Common myeloid progenitor, CD34-positive (primary cell): Measurements from ENCODE around the gene IFT88.
A peak's percentile ranks its signal among the peaks of the same experiment; 100 is the strongest.

Experiments used
- CTCF ChIA-PET: fragments of 350-600 bp; sonication (Branson Sonifier 250); formaldehyde crosslinking; loops from one replicate; lab custom pipeline; 2021; ENCODE audit warnings: antibody characterized with exemption; lab: Charles Lee
- POLR2A ChIA-PET: fragments of 350-600 bp; sonication (Branson Sonifier 250); formaldehyde crosslinking; loops from one replicate; lab custom pipeline; 2021; ENCODE audit warnings: antibody characterized with exemption; lab: Charles Lee
- DNase-seq, 3 donors: peaks; one replicate each; pipeline versions ENCODE4 v3.0.0 to v3.0.0-alpha.2; 2013
- H3K27ac ChIP-seq, 2 experiments: 1 replicate in 1 of 2; 2 replicates in 1 of 2; pipeline ENCODE4 v1.7.0; 2013; ENCODE audit warnings: inconsistent platforms in 2 of 2, low read length in 2 of 2, mild to moderate bottlenecking in 2 of 2, low read depth in 1 of 2, moderate library complexity in 1 of 2; ENCODE audit not compliant: severe bottlenecking in 2 of 2, insufficient read depth in 1 of 2, poor library complexity in 1 of 2
- H3K27me3 ChIP-seq, 5 experiments: replicated peaks in 2 of 5; 1 replicate in 3 of 5; 2 replicates in 2 of 5; pipeline versions ENCODE4 v1.6.1 to v1.7.0; 2013; ENCODE audit warnings: low read length in 4 of 5, mild to moderate bottlenecking in 2 of 5, moderate library complexity in 2 of 5, inconsistent platforms in 1 of 5; ENCODE audit not compliant: insufficient read depth in 5 of 5, control insufficient read depth in 4 of 5
- H3K36me3 ChIP-seq, 4 experiments: 1 replicate in 2 of 4; 2 replicates in 2 of 4; pipeline versions ENCODE4 v1.6.1 to v1.7.0; 2013; ENCODE audit warnings: low read length in 3 of 4, control low read depth in 1 of 4, mild to moderate bottlenecking in 1 of 4; ENCODE audit not compliant: control insufficient read depth in 4 of 4, insufficient read depth in 4 of 4
- H3K4me1 ChIP-seq, 4 experiments: 1 replicate in 3 of 4; 2 replicates in 1 of 4; pipeline versions ENCODE4 v1.6.1 to v1.7.1; 2013; ENCODE audit warnings: low read length in 3 of 4, mild to moderate bottlenecking in 3 of 4, control low read depth in 1 of 4, inconsistent platforms in 1 of 4, moderate library complexity in 1 of 4; ENCODE audit not compliant: control insufficient read depth in 4 of 4, insufficient read depth in 4 of 4; ENCODE audit errors: control extremely low read depth in 1 of 4
- H3K4me3 ChIP-seq, 7 experiments: 1 replicate in 4 of 7; 2 replicates in 3 of 7; pipeline versions ENCODE4 v1.5.1 to v1.7.0; 2013; ENCODE audit warnings: mild to moderate bottlenecking in 7 of 7, low read length in 6 of 7, moderate library complexity in 6 of 7, inconsistent platforms in 2 of 7, low read depth in 2 of 7, control low read depth in 1 of 7; ENCODE audit not compliant: insufficient read depth in 4 of 7, control insufficient read depth in 1 of 7; ENCODE audit errors: extremely low read depth in 1 of 7
- H3K9me3 ChIP-seq, 5 experiments: 1 replicate in 4 of 5; 2 replicates in 1 of 5; pipeline versions ENCODE4 v1.6.1 to v1.7.1; 2013; ENCODE audit warnings: low read length in 4 of 5, mild to moderate bottlenecking in 2 of 5, inconsistent platforms in 1 of 5, low read depth in 1 of 5, moderate library complexity in 1 of 5; ENCODE audit not compliant: control insufficient read depth in 4 of 5, insufficient read depth in 2 of 5; ENCODE audit errors: control extremely low read depth in 1 of 5
- WGBS: methylation state at CpG from one replicate; pipeline ENCODE4 v1.1.5; 2013; ENCODE audit not compliant: insufficient coverage; 5-methylcytosine and 5-hydroxymethylcytosine counted together

Gene IFT88

DNA sequence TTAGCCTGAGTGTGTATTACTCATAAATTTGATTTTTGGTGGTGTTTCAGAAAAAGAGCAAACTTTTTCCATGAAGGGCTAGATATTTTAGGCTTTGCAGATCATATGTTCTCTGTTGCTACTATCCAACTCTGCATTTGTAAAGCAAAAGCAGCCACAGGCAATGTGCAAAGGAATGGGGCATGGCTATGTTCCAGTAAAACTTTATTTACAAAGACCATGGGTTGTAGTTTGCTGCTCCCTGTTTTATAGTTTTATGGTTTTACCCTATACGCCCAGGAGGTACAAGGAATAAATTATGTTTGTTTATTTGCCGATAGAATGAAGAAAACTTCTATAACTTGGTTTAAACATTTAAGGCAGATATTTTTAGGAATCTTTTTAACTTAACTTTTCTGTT is 23.6 kb downstream of the IFT88 start:
- no peak for DNase-seq
- ChIA-PET POLR2A (no interaction called here), CTCF (no interaction called here)
- Histone ChIP-seq H3K27me3 (no peaks in the 10 kb centered on the region), H3K9me3 (peaks cover 0 to 12% (median under 1%) of the 10 kb centered on the region in 5 experiments), H3K4me3 (no peak overlapping the region), H3K36me3 (peaks cover 0 to 14% (median 4%) of the 10 kb centered on the region in 4 experiments), H3K4me1 (no peaks in the 10 kb centered on the region), H3K27ac (no peak overlapping the region)
- WGBS, result no CpG with 5 or more reads among the region's 2 CpGs

- no peak overlapping the region for H3K27ac ChIP-seq
- ChIA-PET CTCF (interaction anchor here (1.0 kb wide), 1 partner anchor 101 kb away, joined by 3 read pairs; no protein-coding TSS in a partner anchor), POLR2A (no interaction called here)
- no CpG with 5 or more reads among the region's 4 CpGs for WGBS
- H3K27me3 ChIP-seq, result no peaks in the 10 kb centered on the region
- H3K4me1 ChIP-seq, result no peaks in the 10 kb centered on the region
- DNase-seq, result no peak
- H3K36me3 ChIP-seq, result peaks cover 0 to 5% (median 4%) of the 10 kb centered on the region in 4 experiments
- H3K4me3 ChIP-seq, result no peak overlapping the region
- no peaks in the 10 kb centered on the region for H3K9me3 ChIP-seq
These were observed 25.6 kb downstream of the IFT88 start for GRCh38 chr13:20592606-20593005.

- no peak for DNase-seq
- ChIA-PET POLR2A (no interaction called here), CTCF (no interaction called here)
- WGBS, result 93% methylated on average over 2 of the region's 2 CpGs
- Histone ChIP-seq H3K9me3 (no peaks in the 10 kb centered on the region), H3K36me3 (peaks cover 2 to 4% (median 3%) of the 10 kb centered on the region in 4 experiments), H3K27me3 (no peaks in the 10 kb centered on the region), H3K4me1 (no peaks in the 10 kb centered on the region), H3K4me3 (no peak overlapping the region), H3K27ac (no peak overlapping the region)
These were observed 27.3 kb downstream of the IFT88 start for GRCh38 chr13:20594280-20594679.

GRCh38 chr13:20607015-20607414 is 40.1 kb downstream of the IFT88 start:
- Histone ChIP-seq H3K4me3 (no peak overlapping the region), H3K36me3 (peaks cover 4 to 38% (median 14%) of the 10 kb centered on the region in 4 experiments), H3K27me3 (no peaks in the 10 kb centered on the region), H3K9me3 (no peaks in the 10 kb centered on the region), H3K27ac (no peak overlapping the region), H3K4me1 (no peaks in the 10 kb centered on the region)
- 94% methylated on average over 15 of the region's 15 CpGs for WGBS
- ChIA-PET CTCF (interaction anchor here (0.5 kb wide), 1 partner anchor 214 kb away, joined by 3 read pairs; no protein-coding TSS in a partner anchor), POLR2A (no interaction called here)
- DNase-seq, result no peak

DNA sequence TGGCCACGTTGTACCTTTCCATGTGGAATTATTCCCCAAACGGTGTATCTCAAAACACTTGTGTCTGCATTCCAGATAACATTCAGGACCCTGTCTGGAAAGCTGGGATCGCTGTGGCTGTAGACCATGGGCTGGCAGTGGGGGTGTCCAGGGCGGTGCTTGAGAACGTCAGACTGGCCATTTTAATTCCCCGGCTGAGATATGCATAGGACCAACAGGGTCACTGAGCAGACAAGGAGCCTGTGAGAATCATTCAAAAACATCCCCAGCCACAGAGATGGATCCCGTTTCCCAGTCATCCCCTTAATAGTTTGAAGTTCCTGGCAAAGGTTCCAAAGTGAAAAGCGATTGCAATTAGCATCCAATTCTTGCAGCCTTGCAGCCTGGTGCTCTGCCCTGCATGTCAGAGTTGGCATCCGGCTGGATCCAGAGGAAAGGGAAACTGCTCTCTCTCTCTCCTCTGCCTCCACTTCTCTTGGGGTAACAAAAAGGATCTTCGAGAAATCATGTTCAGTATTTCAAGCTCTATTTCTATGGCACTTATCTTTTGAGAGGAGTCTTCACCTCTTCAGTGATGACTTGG is 41.6 kb downstream of the IFT88 start:
- ChIA-PET CTCF (no interaction called here), POLR2A (no interaction called here)
- DNase-seq, result no peak
- H3K4me3 ChIP-seq, result no peak overlapping the region
- no peak overlapping the region for H3K27ac ChIP-seq
- H3K4me1 ChIP-seq, result no peaks in the 10 kb centered on the region
- H3K9me3 ChIP-seq, result no peaks in the 10 kb centered on the region
- H3K27me3 ChIP-seq, result no peaks in the 10 kb centered on the region
- H3K36me3 ChIP-seq, result peaks cover 4 to 32% (median 12%) of the 10 kb centered on the region in 4 experiments
- 95% methylated on average over 8 of the region's 10 CpGs for WGBS

DNA sequence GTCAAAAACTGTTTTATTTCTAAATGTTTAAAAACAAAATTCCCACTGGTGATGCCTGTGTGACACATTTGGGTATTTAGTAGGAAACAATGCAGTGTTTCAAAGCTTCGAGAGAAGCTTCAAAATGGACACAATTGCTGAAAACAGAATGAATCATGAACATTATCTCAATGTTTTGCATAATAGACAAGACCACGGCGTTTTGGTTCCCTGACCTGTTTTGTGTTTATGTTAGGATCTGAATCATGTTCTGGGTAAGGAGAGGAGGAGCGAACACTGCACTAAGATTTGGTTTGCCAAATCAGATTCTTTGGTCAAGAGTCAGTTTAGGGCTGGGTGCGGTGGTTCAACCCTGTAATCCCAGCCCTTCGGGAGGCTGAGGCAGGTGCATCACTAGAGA is 42.2 kb downstream of the IFT88 start:
- ChIA-PET POLR2A (no interaction called here), CTCF (no interaction called here)
- Histone ChIP-seq H3K4me3 (no peak overlapping the region), H3K36me3 (peaks cover 4 to 31% (median 12%) of the 10 kb centered on the region in 4 experiments), H3K4me1 (no peaks in the 10 kb centered on the region), H3K27ac (no peak overlapping the region), H3K27me3 (no peaks in the 10 kb centered on the region), H3K9me3 (no peaks in the 10 kb centered on the region)
- no peak for DNase-seq
- WGBS, result 94% methylated on average over 6 of the region's 6 CpGs

DNA sequence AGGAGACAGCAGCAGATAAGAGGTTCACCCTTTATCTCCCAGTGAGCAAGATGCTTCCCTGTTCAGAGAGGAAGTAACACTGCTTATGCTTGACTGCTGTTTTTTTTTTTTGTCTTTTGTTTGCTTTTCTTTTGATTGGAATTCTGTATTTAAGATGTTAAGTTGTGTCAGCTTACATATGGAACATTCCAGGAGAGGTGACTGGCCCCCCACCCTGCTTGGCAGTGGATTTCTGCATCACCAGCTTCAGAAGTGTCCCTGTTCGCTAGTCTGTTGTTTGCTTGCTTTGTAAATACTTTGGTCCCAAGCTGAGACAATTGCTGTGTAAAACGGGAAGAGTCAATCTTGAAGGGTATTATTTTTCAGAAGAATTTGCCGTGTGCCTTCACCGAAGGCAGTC is 43.0 kb downstream of the IFT88 start:
- Histone ChIP-seq H3K27me3 (no peaks in the 10 kb centered on the region), H3K4me3 (no peak overlapping the region), H3K4me1 (no peaks in the 10 kb centered on the region), H3K27ac (no peak overlapping the region), H3K36me3 (peaks cover 4 to 31% (median 12%) of the 10 kb centered on the region in 4 experiments), H3K9me3 (no peaks in the 10 kb centered on the region)
- CTCF ChIA-PET, result no interaction called here
- DNase-seq, result peak in 2 of 3 donors; percentile 0 to 12
- 97% methylated on average over 3 of the region's 4 CpGs for WGBS
- POLR2A ChIA-PET, result no interaction called here
